SK-N-SH (cell line): ENCODE data around the gene GUCA2B. TPM values are rescaled to one million over a fixed set of nuclear protein-coding genes. Genes with fewer than 3 reads are reported as not detected.

Experiments
- CTCF ChIP-seq: fragments of 200-600 bp; sonication (generic); IDR thresholded peaks from 2 replicates; pipeline ENCODE4 v1.6.1; 2017; ENCODE audit warnings: antibody characterized with exemption, mild to moderate bottlenecking, moderate library complexity
- FOSL2 ChIP-seq: IDR thresholded peaks from 2 replicates; pipeline ENCODE4 v1.4.0; 2012; ENCODE audit warnings: low read depth, mild to moderate bottlenecking, moderate library complexity, borderline replicate concordance
- FOXJ3 ChIP-seq: sonication (generic); formaldehyde crosslinking; IDR thresholded peaks from 2 replicates; pipeline ENCODE4 v1.5.1; 2020; ENCODE audit warnings: mild to moderate bottlenecking, missing genetic modification reagents
- FOXM1 ChIP-seq: IDR thresholded peaks from 2 replicates; pipeline ENCODE4 v1.4.0; 2012; ENCODE audit warnings: low read depth, mild to moderate bottlenecking
- GATA2 ChIP-seq: sonication (generic); formaldehyde crosslinking; IDR thresholded peaks from 2 replicates; pipeline ENCODE4 v1.5.0; 2020; ENCODE audit warnings: mild to moderate bottlenecking, missing genetic modification reagents
- IRF3 ChIP-seq: fragments of 150-350 bp; IDR thresholded peaks from 2 replicates; pipeline ENCODE4 v1.6.1; 2016; ENCODE audit warnings: mild to moderate bottlenecking, low read depth, low read length
- NFIC ChIP-seq: IDR thresholded peaks from 2 replicates; pipeline ENCODE4 v1.4.0; 2012; ENCODE audit warnings: borderline replicate concordance
- NRF1 ChIP-seq: IDR thresholded peaks from 2 replicates; pipeline ENCODE4 v1.6.1; 2012; ENCODE audit warnings: low read depth, mild to moderate bottlenecking, low read length
- RCOR1 ChIP-seq: fragments of 150-350 bp; IDR thresholded peaks from 2 replicates; pipeline ENCODE4 v1.6.1; 2017; ENCODE audit warnings: antibody characterized with exemption, low read length
- RFX5 ChIP-seq: IDR thresholded peaks from 2 replicates; pipeline ENCODE4 v1.6.1; 2012; ENCODE audit warnings: mild to moderate bottlenecking, improper control_type of control experiment, low read length
- RXRA ChIP-seq: IDR thresholded peaks from 2 replicates; pipeline ENCODE4 v1.4.0; 2012; ENCODE audit warnings: low read depth, mild to moderate bottlenecking, borderline replicate concordance
- SIN3A ChIP-seq: IDR thresholded peaks from 2 replicates; pipeline ENCODE4 v1.6.1; 2012; ENCODE audit warnings: low read depth, mild to moderate bottlenecking, low read length, moderate library complexity, borderline replicate concordance
- TAF1 ChIP-seq: IDR thresholded peaks from 2 replicates; pipeline ENCODE4 v1.6.1; 2012; ENCODE audit warnings: low read depth, mild to moderate bottlenecking, low read length, moderate library complexity, borderline replicate concordance
- TCF12 ChIP-seq: IDR thresholded peaks from 2 replicates; pipeline ENCODE4 v1.4.0; 2012
- YY1 ChIP-seq: IDR thresholded peaks from 2 replicates; pipeline ENCODE4 v1.4.0; 2012; ENCODE audit warnings: low read depth, mild to moderate bottlenecking
- ZBTB33 ChIP-seq: IDR thresholded peaks from 2 replicates; pipeline ENCODE4 v1.4.0; 2012; ENCODE audit warnings: low read depth, borderline replicate concordance
- polyA plus RNA-seq, 3 experiments: library from polyadenylated mRNA; depleted of rRNA; stranded (reverse); fragments of >200 nt; gene quantifications; 2 replicates each; pipeline ENCODE4 v1.2.3, GENCODE V29; 2012
- TF ChIP-seq, protein P1 (sequence below): fragments of 150-350 bp; IDR thresholded peaks from 2 replicates; pipeline ENCODE4 v1.6.1; 2017; ENCODE audit warnings: antibody characterized with exemption, low read length, low read depth, borderline replicate concordance
- TF ChIP-seq, protein P2 (sequence below): IDR thresholded peaks from 2 replicates; pipeline ENCODE4 v1.4.0; 2012; ENCODE audit warnings: low read depth, borderline replicate concordance

GUCA2B gene
- polyA plus RNA-seq, 1 of the 3 experiments (the other 2 are of a cell fraction), result not detected

GRCh38 chr1:42179275-42179674, 26.1 kb downstream of the GUCA2B start (continued):
- no peak for TF ChIP-seq IRF3
- TF ChIP-seq FOXJ3 (CRISPR knock-in tag), result no peak
- no peak for TF ChIP-seq ZBTB33
- TF ChIP-seq NRF1, result no peak
- TF ChIP-seq, protein P1, sequence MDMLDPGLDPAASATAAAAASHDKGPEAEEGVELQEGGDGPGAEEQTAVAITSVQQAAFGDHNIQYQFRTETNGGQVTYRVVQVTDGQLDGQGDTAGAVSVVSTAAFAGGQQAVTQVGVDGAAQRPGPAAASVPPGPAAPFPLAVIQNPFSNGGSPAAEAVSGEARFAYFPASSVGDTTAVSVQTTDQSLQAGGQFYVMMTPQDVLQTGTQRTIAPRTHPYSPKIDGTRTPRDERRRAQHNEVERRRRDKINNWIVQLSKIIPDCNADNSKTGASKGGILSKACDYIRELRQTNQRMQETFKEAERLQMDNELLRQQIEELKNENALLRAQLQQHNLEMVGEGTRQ, result no peak
- TF ChIP-seq CTCF, result no peak
- peak; percentile 65 for TF ChIP-seq NFIC
- TF ChIP-seq RFX5, result no peak
- TF ChIP-seq FOSL2, result no peak
- TF ChIP-seq RXRA, result no peak
- TF ChIP-seq SIN3A, result no peak
- TF ChIP-seq, protein P2, sequence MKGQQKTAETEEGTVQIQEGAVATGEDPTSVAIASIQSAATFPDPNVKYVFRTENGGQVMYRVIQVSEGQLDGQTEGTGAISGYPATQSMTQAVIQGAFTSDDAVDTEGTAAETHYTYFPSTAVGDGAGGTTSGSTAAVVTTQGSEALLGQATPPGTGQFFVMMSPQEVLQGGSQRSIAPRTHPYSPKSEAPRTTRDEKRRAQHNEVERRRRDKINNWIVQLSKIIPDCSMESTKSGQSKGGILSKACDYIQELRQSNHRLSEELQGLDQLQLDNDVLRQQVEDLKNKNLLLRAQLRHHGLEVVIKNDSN, result no peak
- TF ChIP-seq RCOR1, result peak; percentile 73
- no peak for TF ChIP-seq TAF1
- no peak for TF ChIP-seq FOXM1
- TF ChIP-seq TCF12, result peak; percentile 84
- peak; percentile 35; the same call in 1 of the 2 replicates for TF ChIP-seq GATA2 (CRISPR knock-in tag)
- TF ChIP-seq YY1, result no peak
